ENCODE results near the gene INTS3.

The INTS3 gene

DNA sequence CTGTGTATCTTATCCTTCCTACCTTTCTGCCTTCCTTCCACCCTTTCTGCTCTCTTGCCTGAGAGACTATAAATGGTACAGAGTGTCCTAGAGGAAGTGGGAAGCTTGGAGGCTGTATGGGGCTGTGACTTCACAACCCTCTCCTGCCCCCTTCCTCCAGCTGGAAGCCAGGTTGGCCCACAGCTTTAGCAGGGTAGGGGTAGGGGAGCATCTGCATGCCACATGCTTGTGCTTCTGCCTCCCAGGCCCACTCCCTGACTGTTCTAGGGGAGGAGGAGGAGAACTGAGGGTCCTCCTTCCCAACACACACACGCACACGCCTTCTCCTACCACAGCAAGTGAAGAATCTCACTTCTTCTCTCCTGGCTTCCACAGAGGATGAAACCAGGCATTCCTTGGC lies 43.4 kb downstream of the INTS3 start:
- Mint-ChIP-seq H3K4me1 (peaks cover 19% of the 10 kb centered on the region), H3K4me3 (no peak overlapping the region), H3K36me3 (ENCODE audit: insufficient read depth) (peaks cover 21% of the 10 kb centered on the region), H3K9me3 (no peaks in the 10 kb centered on the region), H3K27ac (ENCODE audit: low read depth) (no peak overlapping the region), H3K27me3 (no peaks in the 10 kb centered on the region)
- ATAC-seq (replicated peaks; ENCODE audit: extremely low read depth, poor library complexity, severe bottlenecking) (no peak), DNase-seq (ENCODE audit: low spot score in 2 of 2) (no peak)

DNA sequence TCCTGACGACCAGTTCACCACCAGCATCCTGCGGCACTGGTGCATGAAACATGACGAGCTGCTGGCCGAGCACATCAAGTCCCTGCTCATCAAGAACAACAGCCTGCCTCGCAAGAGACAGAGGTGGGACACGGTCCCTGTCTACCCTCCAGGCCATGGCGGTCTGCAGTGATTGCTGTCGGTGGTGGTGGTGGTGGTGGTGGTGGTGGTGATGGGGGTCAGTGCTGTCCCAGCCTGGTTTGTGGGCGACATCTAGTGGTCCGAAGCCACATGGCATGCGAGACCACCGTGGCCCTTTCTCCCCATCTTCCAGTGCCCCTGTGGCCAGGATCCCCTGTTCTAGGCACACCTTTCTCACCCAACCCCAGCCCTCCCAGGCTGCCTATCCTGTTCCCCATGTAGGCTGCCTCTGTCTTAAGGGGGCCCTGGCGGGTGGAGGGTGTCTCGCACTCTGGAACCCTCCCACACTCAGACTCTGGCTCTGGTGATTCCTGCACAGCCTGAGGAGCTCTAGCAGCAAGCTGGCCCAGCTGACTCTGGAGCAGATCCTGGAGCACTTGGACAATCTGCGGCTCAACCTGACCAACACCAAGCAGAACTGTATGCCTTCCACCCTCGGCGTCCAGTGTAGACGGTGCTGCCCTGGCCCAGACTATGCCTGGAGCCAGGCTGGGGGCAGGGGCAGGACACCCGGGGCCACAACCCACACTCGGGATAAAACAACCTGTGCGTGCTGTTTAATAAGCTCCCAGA lies 44.2 kb downstream of the INTS3 start:
- no peak overlapping the region for H3K4me3 Mint-ChIP-seq
- no peaks in the 10 kb centered on the region for H3K9me3 Mint-ChIP-seq
- ATAC-seq (replicated peaks; ENCODE audit: extremely low read depth, poor library complexity, severe bottlenecking) (no peak), DNase-seq (ENCODE audit: low spot score in 2 of 2) (no peak)
- peaks cover 15% of the 10 kb centered on the region for H3K36me3 Mint-ChIP-seq (ENCODE audit: insufficient read depth)
- H3K27ac Mint-ChIP-seq (ENCODE audit: low read depth) = no peak overlapping the region
- peaks cover 26% of the 10 kb centered on the region for H3K4me1 Mint-ChIP-seq
- H3K27me3 Mint-ChIP-seq = no peaks in the 10 kb centered on the region

DNA sequence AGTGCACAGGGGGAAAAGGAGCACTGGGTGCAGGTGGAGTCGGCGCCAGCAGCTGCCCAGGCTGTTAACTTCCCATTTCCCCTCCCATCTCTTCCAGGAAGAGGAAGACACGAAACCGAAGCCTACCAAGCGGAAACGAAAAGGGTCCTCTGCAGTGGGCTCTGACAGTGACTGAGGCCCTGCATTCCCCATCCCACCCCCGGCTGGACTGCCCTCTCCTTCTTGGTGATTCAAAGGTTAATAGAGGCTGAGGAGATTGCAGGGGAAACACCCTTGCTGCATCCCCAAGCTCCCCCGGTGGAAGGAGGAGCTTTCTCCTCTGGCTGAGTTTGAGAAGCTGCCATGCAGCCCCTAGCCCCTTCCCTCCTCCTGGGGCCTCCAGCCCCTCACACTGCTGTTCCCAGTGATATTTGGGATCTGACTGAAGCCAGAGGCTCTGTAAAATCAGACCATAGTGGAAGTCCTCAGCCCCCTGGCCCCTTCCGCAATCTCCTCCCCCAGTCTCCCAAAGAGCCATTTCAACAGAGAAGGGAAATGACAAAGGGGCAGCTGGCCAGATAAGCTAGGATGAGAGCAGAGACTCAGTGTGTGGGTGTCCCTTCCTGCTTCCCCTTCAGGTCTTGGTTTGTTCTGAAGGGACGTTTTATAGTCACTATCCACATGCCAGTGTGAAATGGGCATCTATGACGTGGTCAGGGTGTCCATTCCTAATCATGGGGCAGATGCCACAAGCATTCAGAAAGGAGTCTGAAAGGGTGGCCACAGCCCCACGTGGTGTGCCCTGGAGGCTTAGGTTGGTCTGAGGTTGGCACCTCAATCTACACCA lies 45.5 kb downstream of the INTS3 start:
- no peak for ATAC-seq (replicated peaks; ENCODE audit: extremely low read depth, poor library complexity, severe bottlenecking)
- Mint-ChIP-seq H3K4me1 (peaks cover 37% of the 10 kb centered on the region), H3K36me3 (ENCODE audit: insufficient read depth) (peaks cover 5% of the 10 kb centered on the region), H3K27me3 (no peaks in the 10 kb centered on the region), H3K4me3 (peak overlapping the region; percentile 19), H3K9me3 (no peaks in the 10 kb centered on the region), H3K27ac (ENCODE audit: low read depth) (peak overlapping the region; percentile 54)
- no peak for DNase-seq (ENCODE audit: low spot score in 2 of 2)

DNA sequence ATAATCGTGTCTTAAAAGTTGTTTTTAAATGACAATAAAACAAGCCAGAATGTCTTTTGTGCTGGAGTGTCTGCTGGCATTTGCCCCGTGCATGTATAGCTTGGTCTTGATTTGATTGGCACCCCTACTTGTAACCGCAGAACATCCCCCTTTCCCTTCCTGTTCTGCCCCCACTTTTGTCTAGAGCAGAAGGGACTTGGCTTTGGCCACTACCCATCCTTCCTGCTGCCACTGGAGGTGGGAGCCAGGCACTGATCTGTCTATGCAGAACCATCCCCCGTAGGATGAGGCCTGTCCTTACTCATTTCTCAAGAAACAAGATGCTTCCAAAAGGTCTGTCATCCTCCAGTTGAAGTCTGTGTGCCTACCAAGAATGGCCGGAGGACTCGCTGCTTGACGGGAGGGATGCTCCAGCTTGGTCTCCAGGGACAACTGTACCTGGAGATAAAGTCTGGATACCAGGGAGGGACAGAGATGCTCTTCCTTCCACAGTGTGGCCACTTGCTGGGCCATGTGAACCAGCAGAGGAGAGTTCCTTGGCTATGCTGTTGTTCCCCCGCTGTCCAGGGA lies 46.3 kb downstream of the INTS3 start:
- Mint-ChIP-seq H3K9me3 (no peaks in the 10 kb centered on the region), H3K4me3 (peak overlapping the region; percentile 86), H3K36me3 (ENCODE audit: insufficient read depth) (peaks cover 5% of the 10 kb centered on the region), H3K27ac (ENCODE audit: low read depth) (peak overlapping the region; percentile 54), H3K27me3 (no peaks in the 10 kb centered on the region), H3K4me1 (peaks cover 37% of the 10 kb centered on the region)
- no peak for ATAC-seq (replicated peaks; ENCODE audit: extremely low read depth, poor library complexity, severe bottlenecking)
- no peak for DNase-seq (ENCODE audit: low spot score in 2 of 2)

DNA sequence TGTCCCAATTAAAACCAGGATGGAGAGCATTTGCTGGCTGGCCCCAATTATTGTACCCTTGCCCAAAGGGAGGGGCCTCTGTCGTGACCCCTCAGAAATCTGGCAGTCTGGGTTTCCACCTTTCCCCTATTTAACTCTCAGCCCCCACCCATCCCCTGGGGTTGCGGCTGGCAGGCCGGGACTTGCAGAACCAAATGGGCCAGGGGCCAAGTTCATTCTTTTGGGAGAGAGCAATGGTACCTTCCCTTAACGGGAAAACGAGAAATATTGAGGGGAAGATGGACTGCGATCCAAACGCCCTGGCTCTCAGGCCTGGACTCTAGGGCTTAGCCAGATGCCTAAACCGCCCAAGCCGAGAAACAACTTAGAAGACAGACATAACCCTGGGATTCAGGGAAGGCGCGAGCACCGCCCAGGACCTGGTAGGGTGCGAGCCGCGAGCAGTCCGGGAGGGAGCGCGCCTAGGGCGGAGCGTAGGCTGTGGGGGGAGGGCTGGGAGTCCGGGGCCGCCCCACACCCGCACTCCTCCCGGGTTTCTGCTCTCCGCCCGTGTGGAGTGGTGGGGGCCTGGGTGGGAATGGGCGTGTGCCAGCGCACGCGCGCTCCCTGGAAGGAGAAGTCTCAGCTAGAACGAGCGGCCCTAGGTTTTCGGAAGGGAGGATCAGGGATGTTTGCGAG lies 47.1 kb downstream of the INTS3 start, which contains the start of gene SLC27A3:
SLC27A3 (plus strand) TSS at position 628 of the 678 bp plus-strand sequence. CDS start 91 bp downstream, outside the sequence.
- DNase-seq (ENCODE audit: low spot score in 2 of 2) (no peak), ATAC-seq (replicated peaks; ENCODE audit: extremely low read depth, poor library complexity, severe bottlenecking) (peak; percentile 16)
- H3K27ac Mint-ChIP-seq (ENCODE audit: low read depth) = peak within 1 kb of the TSS; percentile 74
- H3K4me1 Mint-ChIP-seq = peaks cover 37% of the 10 kb centered on the region
- H3K4me3 Mint-ChIP-seq = peak within 1 kb of the TSS; percentile 86
- H3K9me3 Mint-ChIP-seq = no peaks in the 10 kb centered on the region
- peaks cover 8% of the 10 kb centered on the region for H3K36me3 Mint-ChIP-seq (ENCODE audit: insufficient read depth)
- no peaks in the 10 kb centered on the region for H3K27me3 Mint-ChIP-seq

DNA sequence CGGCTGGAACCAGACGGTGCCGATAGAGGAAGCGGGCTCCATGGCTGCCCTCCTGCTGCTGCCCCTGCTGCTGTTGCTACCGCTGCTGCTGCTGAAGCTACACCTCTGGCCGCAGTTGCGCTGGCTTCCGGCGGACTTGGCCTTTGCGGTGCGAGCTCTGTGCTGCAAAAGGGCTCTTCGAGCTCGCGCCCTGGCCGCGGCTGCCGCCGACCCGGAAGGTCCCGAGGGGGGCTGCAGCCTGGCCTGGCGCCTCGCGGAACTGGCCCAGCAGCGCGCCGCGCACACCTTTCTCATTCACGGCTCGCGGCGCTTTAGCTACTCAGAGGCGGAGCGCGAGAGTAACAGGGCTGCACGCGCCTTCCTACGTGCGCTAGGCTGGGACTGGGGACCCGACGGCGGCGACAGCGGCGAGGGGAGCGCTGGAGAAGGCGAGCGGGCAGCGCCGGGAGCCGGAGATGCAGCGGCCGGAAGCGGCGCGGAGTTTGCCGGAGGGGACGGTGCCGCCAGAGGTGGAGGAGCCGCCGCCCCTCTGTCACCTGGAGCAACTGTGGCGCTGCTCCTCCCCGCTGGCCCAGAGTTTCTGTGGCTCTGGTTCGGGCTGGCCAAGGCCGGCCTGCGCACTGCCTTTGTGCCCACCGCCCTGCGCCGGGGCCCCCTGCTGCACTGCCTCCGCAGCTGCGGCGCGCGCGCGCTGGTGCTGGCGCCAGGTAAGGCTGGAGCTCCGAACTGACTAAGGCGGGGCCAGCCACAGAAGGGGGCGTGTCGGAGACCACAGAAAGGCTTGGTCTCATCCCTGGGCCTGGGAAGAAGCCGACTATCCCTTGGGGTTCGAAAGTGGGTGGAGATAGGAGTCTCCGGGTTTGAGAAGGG lies 47.8 kb downstream of the INTS3 start:
- Mint-ChIP-seq H3K27me3 (no peaks in the 10 kb centered on the region), H3K4me3 (peak overlapping the region; percentile 86), H3K27ac (ENCODE audit: low read depth) (peak overlapping the region; percentile 74), H3K4me1 (peaks cover 37% of the 10 kb centered on the region), H3K9me3 (no peaks in the 10 kb centered on the region), H3K36me3 (ENCODE audit: insufficient read depth) (peaks cover 8% of the 10 kb centered on the region)
- DNase-seq (ENCODE audit: low spot score in 2 of 2) = peak; percentile 39 to 44
- peak; percentile 74 for ATAC-seq (replicated peaks; ENCODE audit: extremely low read depth, poor library complexity, severe bottlenecking)

DNA sequence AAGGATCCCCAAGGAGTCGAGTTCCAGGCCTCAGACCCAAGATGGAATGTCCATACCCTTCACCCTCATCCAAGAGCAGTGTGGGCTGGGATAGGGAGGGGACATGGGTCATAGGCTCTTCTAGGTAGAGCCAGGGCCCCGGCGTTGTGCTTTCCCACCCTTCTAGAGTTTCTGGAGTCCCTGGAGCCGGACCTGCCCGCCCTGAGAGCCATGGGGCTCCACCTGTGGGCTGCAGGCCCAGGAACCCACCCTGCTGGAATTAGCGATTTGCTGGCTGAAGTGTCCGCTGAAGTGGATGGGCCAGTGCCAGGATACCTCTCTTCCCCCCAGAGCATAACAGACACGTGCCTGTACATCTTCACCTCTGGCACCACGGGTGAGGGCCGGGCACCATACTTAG lies 48.5 kb downstream of the INTS3 start:
- DNase-seq (ENCODE audit: low spot score in 2 of 2) (no peak), ATAC-seq (replicated peaks; ENCODE audit: extremely low read depth, poor library complexity, severe bottlenecking) (no peak)
- H3K4me1 Mint-ChIP-seq = peaks cover 37% of the 10 kb centered on the region
- H3K36me3 Mint-ChIP-seq (ENCODE audit: insufficient read depth) = peaks cover 8% of the 10 kb centered on the region
- peak overlapping the region; percentile 86 for H3K4me3 Mint-ChIP-seq
- peak overlapping the region; percentile 73 for H3K27ac Mint-ChIP-seq (ENCODE audit: low read depth)
- H3K9me3 Mint-ChIP-seq = no peaks in the 10 kb centered on the region
- no peaks in the 10 kb centered on the region for H3K27me3 Mint-ChIP-seq

DNA sequence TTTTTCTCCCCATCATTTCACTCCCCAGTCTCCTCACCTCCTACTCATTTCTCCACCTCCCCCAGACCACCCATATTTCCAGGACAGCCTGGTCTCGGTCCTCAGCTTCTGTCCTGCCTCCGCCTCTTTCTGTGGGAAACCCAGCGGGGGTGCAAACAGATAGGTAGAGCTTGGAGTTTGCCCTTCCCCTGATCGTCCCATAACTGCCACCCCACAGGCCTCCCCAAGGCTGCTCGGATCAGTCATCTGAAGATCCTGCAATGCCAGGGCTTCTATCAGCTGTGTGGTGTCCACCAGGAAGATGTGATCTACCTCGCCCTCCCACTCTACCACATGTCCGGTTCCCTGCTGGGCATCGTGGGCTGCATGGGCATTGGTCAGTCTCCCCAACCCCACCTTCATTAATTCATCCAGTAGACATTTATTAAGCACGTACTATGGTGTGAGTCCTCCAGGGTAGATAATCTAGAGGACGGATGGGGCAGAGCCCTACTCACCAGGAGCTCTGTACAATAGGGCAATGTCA lies 49.1 kb downstream of the INTS3 start:
- Mint-ChIP-seq H3K4me3 (peak overlapping the region; percentile 86), H3K27ac (ENCODE audit: low read depth) (peak overlapping the region; percentile 73), H3K4me1 (peaks cover 37% of the 10 kb centered on the region), H3K27me3 (no peaks in the 10 kb centered on the region), H3K36me3 (ENCODE audit: insufficient read depth) (peaks cover 8% of the 10 kb centered on the region), H3K9me3 (no peaks in the 10 kb centered on the region)
- ATAC-seq (replicated peaks; ENCODE audit: extremely low read depth, poor library complexity, severe bottlenecking) (no peak), DNase-seq (ENCODE audit: low spot score in 2 of 2) (no peak)

DNA sequence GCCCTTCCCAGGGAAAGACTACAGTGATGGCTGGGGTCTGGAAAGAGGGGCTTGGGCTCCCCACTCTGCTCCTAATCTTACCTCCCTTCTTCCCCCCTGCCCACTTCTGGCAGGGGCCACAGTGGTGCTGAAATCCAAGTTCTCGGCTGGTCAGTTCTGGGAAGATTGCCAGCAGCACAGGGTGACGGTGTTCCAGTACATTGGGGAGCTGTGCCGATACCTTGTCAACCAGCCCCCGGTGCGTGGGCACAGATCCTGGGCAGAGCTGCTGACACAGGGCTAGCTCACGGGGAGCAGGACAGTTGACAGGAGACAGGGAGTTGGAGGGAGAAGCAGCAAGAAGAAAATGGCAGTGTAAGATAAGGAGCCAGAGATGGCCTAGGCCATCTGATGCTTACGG lies 49.8 kb downstream of the INTS3 start:
- Mint-ChIP-seq H3K4me1 (peaks cover 37% of the 10 kb centered on the region), H3K27me3 (no peaks in the 10 kb centered on the region), H3K4me3 (no peak overlapping the region), H3K36me3 (ENCODE audit: insufficient read depth) (peaks cover 9% of the 10 kb centered on the region), H3K9me3 (no peaks in the 10 kb centered on the region), H3K27ac (ENCODE audit: low read depth) (peak overlapping the region; percentile 73)
- no peak for ATAC-seq (replicated peaks; ENCODE audit: extremely low read depth, poor library complexity, severe bottlenecking)
- DNase-seq (ENCODE audit: low spot score in 2 of 2) = no peak

DNA sequence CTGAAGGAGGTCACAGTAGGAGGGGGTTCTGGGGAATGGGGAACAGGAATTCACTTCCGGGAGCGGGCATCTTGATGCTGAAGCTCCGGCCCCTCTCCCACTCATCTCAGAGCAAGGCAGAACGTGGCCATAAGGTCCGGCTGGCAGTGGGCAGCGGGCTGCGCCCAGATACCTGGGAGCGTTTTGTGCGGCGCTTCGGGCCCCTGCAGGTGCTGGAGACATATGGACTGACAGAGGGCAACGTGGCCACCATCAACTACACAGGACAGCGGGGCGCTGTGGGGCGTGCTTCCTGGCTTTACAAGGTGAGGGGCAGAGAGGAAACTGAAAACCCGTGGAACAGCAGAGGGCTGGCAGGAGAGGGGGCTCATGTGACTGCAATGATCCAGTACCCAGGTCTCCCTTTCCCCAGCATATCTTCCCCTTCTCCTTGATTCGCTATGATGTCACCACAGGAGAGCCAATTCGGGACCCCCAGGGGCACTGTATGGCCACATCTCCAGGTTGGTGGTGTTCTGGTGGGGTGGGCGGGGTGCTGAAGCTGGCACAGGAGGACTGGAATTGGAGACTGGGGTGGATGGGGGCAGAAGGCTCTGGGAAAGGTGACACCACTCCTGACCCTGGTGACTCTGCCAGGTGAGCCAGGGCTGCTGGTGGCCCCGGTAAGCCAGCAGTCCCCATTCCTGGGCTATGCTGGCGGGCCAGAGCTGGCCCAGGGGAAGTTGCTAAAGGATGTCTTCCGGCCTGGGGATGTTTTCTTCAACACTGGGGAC lies 50.4 kb downstream of the INTS3 start:
- peak overlapping the region; percentile 73 for H3K27ac Mint-ChIP-seq (ENCODE audit: low read depth)
- no peaks in the 10 kb centered on the region for H3K27me3 Mint-ChIP-seq
- peaks cover 8% of the 10 kb centered on the region for H3K36me3 Mint-ChIP-seq (ENCODE audit: insufficient read depth)

More for the DNA sequence above, 50.4 kb downstream of the INTS3 start:
- ATAC-seq (replicated peaks; ENCODE audit: extremely low read depth, poor library complexity, severe bottlenecking) (no peak), DNase-seq (ENCODE audit: low spot score in 2 of 2) (no peak)
- Mint-ChIP-seq H3K9me3 (no peaks in the 10 kb centered on the region), H3K4me1 (peaks cover 40% of the 10 kb centered on the region), H3K4me3 (no peak overlapping the region)
